Kidney (tissue), 14 donors: ENCODE results near the gene CDK12. TPM values are rescaled to one million over a fixed set of nuclear protein-coding genes. Genes with fewer than 3 reads are reported as not detected.

Source experiments
- DNase-seq, 5 donors: peaks; one replicate each; pipeline ENCODE4 v3.0.0-alpha.2; 2013 to 2020
- FAIRE-seq: peaks from 2 replicates; lab custom pipeline; 2012; peaks lifted over from hg19 to GRCh38; lab: Jason Lieb, UNC
- H3K27ac ChIP-seq, 2 donors: one replicate each; pipeline ENCODE4 v1.7.0; 2013; ENCODE audit warnings: low read depth in 2 of 2, low read length in 2 of 2, inconsistent platforms in 1 of 2
- H3K27me3 ChIP-seq: one replicate; pipeline ENCODE4 v1.7.1; 2013; ENCODE audit warnings: low read length, inconsistent platforms; ENCODE audit not compliant: control insufficient read depth, insufficient read depth
- H3K36me3 ChIP-seq, 3 donors: one replicate each; pipeline versions ENCODE4 v1.7.0 to v1.7.1; 2013; ENCODE audit warnings: low read length in 3 of 3, control low read depth in 1 of 3, inconsistent platforms in 1 of 3; ENCODE audit not compliant: insufficient read depth in 3 of 3, control insufficient read depth in 2 of 3
- H3K4me1 ChIP-seq, 3 donors: one replicate each; pipeline versions ENCODE4 v1.7.0 to v1.7.1; 2013; ENCODE audit warnings: low read length in 3 of 3, inconsistent platforms in 1 of 3, low read depth in 1 of 3; ENCODE audit not compliant: control insufficient read depth in 2 of 3, insufficient read depth in 2 of 3
- H3K4me3 ChIP-seq, 3 donors: one replicate each; pipeline versions ENCODE4 v1.7.0 to v1.8.1; 2013; ENCODE audit warnings: low read length in 3 of 3, control low read depth in 1 of 3, inconsistent platforms in 1 of 3
- H3K9ac ChIP-seq, 3 donors: one replicate each; pipeline versions ENCODE4 v1.7.0 to v1.7.1; 2013; ENCODE audit warnings: low read length in 3 of 3, control low read depth in 1 of 3, inconsistent platforms in 1 of 3
- H3K9me3 ChIP-seq, 3 donors: one replicate each; pipeline versions ENCODE4 v1.7.0 to v1.7.1; 2013; ENCODE audit warnings: low read length in 3 of 3, control low read depth in 1 of 3, inconsistent platforms in 1 of 3; ENCODE audit not compliant: control insufficient read depth in 2 of 3, insufficient read depth in 1 of 3
- CTCF ChIP-seq: IDR thresholded peaks from 3 replicates; pipeline ENCODE4 v1.5.1; 2012; ENCODE audit warnings: mild to moderate bottlenecking, moderate library complexity, borderline replicate concordance; ENCODE audit not compliant: insufficient read depth; ENCODE audit errors: extremely low read depth
- intact Hi-C: fragments of 100-400 bp; cut with DNase I; formaldehyde crosslinking; loops from one replicate; pipeline ENCODE4 v1.11.1; 2022
- polyA plus RNA-seq: library from polyadenylated mRNA; stranded (reverse); fragments of 350-450 nt; fragmentation: Illumina TruSeq; extraction: RNeasy Lipid Tissue Mini Kit (QIAGEN cat#74804); gene quantifications from one replicate; pipeline ENCODE4 v1.2.3, GENCODE V29; 2014; ENCODE audit warnings: low read depth, low replicate concordance; ENCODE audit not compliant: insufficient read depth
- total RNA-seq: library from RNA; stranded (reverse); fragmentation: NEBNext Ultra II Directional; extraction: Animal tissue kit (Norgen Biotek cat#: 25700); gene quantifications from one replicate; pipeline ENCODE4 v1.2.1, GENCODE V29; 2021
- donor health status: control.
- donor health status: control.
- donor health status: control.
- donor health status: control.
- donor health status: control.
- donor health status: DM: yes; HTN: yes; CAD: no.
- donor health status: Normal renal cell carcinoma (clear cell type).

CDK12 gene
- total and polyA plus RNA-seq, 2 donors from 2014 or later: 5.6 to 55.3 TPM

GRCh38 chr17:39443326-39443725, 18.0 kb upstream of the CDK12 start:
- Histone ChIP-seq H3K4me3 (no peak overlapping the region), H3K27ac (no peak overlapping the region), H3K4me1 (no peaks in the 10 kb centered on the region), H3K27me3 (no peaks in the 10 kb centered on the region), H3K36me3 (peaks cover 7 to 20% (median 17%) of the 10 kb centered on the region in 3 donors), H3K9ac (no peak overlapping the region), H3K9me3 (no peaks in the 10 kb centered on the region)
- no peak for TF ChIP-seq CTCF
- FAIRE-seq: no peak
- intact Hi-C loops: no loop called here
- DNase-seq: no peak

- intact Hi-C loops: no loop called here
- Histone ChIP-seq H3K9ac (no peak overlapping the region), H3K9me3 (no peaks in the 10 kb centered on the region), H3K27ac (no peak overlapping the region), H3K4me3 (no peak overlapping the region), H3K36me3 (peaks cover 5 to 9% (median 8%) of the 10 kb centered on the region in 3 donors), H3K27me3 (no peaks in the 10 kb centered on the region), H3K4me1 (peaks cover 0 to 2% (median 0%) of the 10 kb centered on the region in 3 donors)
- no peak for TF ChIP-seq CTCF
- no peak for DNase-seq
- no peak for FAIRE-seq
These were observed 13.7 kb upstream of the CDK12 start for GRCh38 chr17:39447561-39447960.

- FAIRE-seq: no peak
- Histone ChIP-seq H3K27me3 (no peaks in the 10 kb centered on the region), H3K4me3 (peak overlapping the region; percentile 84 to 98 (median 85))
These were observed 11.2 kb upstream of the CDK12 start for GRCh38 chr17:39450051-39450450.

More at GRCh38 chr17:39450051-39450450, 11.2 kb upstream of the CDK12 start:
- no peak for DNase-seq
- peaks cover 2 to 8% (median 2%) of the 10 kb centered on the region in 3 donors for H3K36me3 ChIP-seq
- H3K27ac ChIP-seq: no peak overlapping the region
- H3K4me1 ChIP-seq: peaks cover 0 to 2% (median 0%) of the 10 kb centered on the region in 3 donors
- no peaks in the 10 kb centered on the region for H3K9me3 ChIP-seq
- peak overlapping the region in 2 of 3 donors; percentile 86 to 93 for H3K9ac ChIP-seq
- TF ChIP-seq CTCF: no peak
- intact Hi-C loops: no loop called here
